Colonic mucosa (tissue), 4 donors: ENCODE measurements around the gene THADA. TPM values are rescaled to one million over a fixed set of nuclear protein-coding genes. Genes with fewer than 3 reads are reported as not detected.
A peak's percentile ranks its signal among the peaks of the same experiment; 100 is the strongest.

Experiments
- DNase-seq: peaks from one replicate; pipeline ENCODE4 v3.0.0-alpha.2; 2020
- H3K27ac ChIP-seq: fragments of 200-600 bp; one replicate; pipeline ENCODE4 v1.8.0; 2021
- H3K27me3 ChIP-seq: fragments of 200-600 bp; one replicate; pipeline ENCODE4 v1.8.0; 2021
- H3K36me3 ChIP-seq: fragments of 200-600 bp; one replicate; pipeline ENCODE4 v1.8.0; 2021
- H3K4me1 ChIP-seq: fragments of 200-600 bp; one replicate; pipeline ENCODE4 v1.8.0; 2021; ENCODE audit warnings: mild to moderate bottlenecking
- H3K4me3 ChIP-seq: fragments of 200-600 bp; one replicate; pipeline ENCODE4 v1.8.0; 2021
- H3K9ac ChIP-seq, 2 donors: one replicate each; pipeline ENCODE4 v1.7.0; 2013; ENCODE audit warnings: control low read depth in 2 of 2, low read depth in 2 of 2, low read length in 2 of 2
- H3K9me3 ChIP-seq: fragments of 200-600 bp; one replicate; pipeline ENCODE4 v1.8.0; 2021
- intact Hi-C: fragments of 100-400 bp; cut with DNase I; formaldehyde crosslinking; loops from one replicate; pipeline ENCODE4 v1.14.1; 2022
- total RNA-seq, 2 donors: library from RNA; stranded (reverse); fragmentation: NEBNext Ultra II Directional in 1 of 2; extraction: Animal tissue kit (Norgen Biotek cat#: 25700) in 1 of 2; gene quantifications; one replicate each; pipeline ENCODE4 v1.2.1, GENCODE V29; 2021
- TF ChIP-seq, protein P1 (sequence below): fragments of 200-600 bp; IDR thresholded peaks from one replicate; pipeline ENCODE4 v1.8.0; 2022; ENCODE audit warnings: antibody characterized with exemption, mild to moderate bottlenecking
- donor health status: healthy.
- donor health status: DM: no; HTN: no; CAD: no.
- donor health status: DM: no; HTN: no; CAD: no.

The THADA gene
- total RNA-seq, 2 donors from 2014 or later: 14.6 to 31.4 TPM

- no peaks in the 10 kb centered on the region for H3K36me3 ChIP-seq
- DNase-seq: no peak
- no peak overlapping the region for H3K9ac ChIP-seq
- H3K4me3 ChIP-seq: no peak overlapping the region
- TF ChIP-seq, protein P1, sequence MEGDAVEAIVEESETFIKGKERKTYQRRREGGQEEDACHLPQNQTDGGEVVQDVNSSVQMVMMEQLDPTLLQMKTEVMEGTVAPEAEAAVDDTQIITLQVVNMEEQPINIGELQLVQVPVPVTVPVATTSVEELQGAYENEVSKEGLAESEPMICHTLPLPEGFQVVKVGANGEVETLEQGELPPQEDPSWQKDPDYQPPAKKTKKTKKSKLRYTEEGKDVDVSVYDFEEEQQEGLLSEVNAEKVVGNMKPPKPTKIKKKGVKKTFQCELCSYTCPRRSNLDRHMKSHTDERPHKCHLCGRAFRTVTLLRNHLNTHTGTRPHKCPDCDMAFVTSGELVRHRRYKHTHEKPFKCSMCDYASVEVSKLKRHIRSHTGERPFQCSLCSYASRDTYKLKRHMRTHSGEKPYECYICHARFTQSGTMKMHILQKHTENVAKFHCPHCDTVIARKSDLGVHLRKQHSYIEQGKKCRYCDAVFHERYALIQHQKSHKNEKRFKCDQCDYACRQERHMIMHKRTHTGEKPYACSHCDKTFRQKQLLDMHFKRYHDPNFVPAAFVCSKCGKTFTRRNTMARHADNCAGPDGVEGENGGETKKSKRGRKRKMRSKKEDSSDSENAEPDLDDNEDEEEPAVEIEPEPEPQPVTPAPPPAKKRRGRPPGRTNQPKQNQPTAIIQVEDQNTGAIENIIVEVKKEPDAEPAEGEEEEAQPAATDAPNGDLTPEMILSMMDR: no peak
- intact Hi-C loops: no loop called here
- H3K27ac ChIP-seq: no peak overlapping the region
- no peaks in the 10 kb centered on the region for H3K9me3 ChIP-seq
- H3K4me1 ChIP-seq: no peaks in the 10 kb centered on the region
- no peaks in the 10 kb centered on the region for H3K27me3 ChIP-seq
Measured at GRCh38 chr2:43328133-43328532, 267.7 kb downstream of the THADA start.

- H3K36me3 ChIP-seq: no peaks in the 10 kb centered on the region
- TF ChIP-seq, protein P1: no peak
- intact Hi-C loops: no loop called here
- H3K27me3 ChIP-seq: no peaks in the 10 kb centered on the region
- no peak for DNase-seq
- no peak overlapping the region for H3K9ac ChIP-seq
- no peak overlapping the region for H3K4me3 ChIP-seq
- H3K27ac ChIP-seq: no peak overlapping the region
- no peaks in the 10 kb centered on the region for H3K4me1 ChIP-seq
- no peaks in the 10 kb centered on the region for H3K9me3 ChIP-seq
Measured at GRCh38 chr2:43327119-43327518, 268.7 kb downstream of the THADA start.

DNA sequence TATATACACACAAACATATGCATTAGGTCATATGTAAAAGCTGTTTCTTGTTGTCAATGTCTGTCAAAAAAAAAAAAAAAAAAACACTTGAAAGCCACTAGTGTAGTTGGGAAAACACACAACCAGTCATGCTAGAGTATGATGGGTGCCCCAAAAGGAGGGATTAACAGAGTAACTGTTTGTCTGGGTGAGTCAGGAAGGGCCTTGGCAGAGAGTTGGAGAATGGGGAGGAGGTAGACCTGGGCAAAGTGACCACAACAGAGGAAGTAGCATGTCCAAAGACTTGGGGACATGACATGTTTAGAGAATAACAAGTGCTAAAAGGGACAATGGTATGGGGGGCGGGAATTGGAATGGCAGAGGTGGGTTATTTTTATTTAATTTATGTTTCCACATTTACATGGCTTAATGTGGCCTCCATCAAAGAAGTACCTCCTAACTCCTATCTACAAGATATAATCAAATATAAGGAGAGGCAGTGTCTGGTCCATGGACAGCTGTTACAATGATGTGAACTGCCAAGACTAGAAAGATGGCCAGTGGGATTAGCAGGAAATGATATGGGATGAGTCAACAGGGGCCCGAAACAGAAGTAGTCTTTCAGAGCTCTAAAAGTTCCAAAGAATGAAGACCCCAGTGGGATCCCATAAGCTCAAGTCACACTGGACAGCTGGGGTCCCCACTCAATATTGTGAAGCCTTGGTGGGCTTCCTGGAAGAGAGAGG, 269.6 kb downstream of the THADA start:
- Histone ChIP-seq H3K27ac (no peak overlapping the region), H3K27me3 (no peaks in the 10 kb centered on the region), H3K9me3 (no peaks in the 10 kb centered on the region), H3K9ac (no peak overlapping the region), H3K36me3 (no peaks in the 10 kb centered on the region), H3K4me1 (no peaks in the 10 kb centered on the region), H3K4me3 (no peak overlapping the region)
- no peak for DNase-seq
- TF ChIP-seq, protein P1: no peak
- intact Hi-C loops: no loop called here

DNA sequence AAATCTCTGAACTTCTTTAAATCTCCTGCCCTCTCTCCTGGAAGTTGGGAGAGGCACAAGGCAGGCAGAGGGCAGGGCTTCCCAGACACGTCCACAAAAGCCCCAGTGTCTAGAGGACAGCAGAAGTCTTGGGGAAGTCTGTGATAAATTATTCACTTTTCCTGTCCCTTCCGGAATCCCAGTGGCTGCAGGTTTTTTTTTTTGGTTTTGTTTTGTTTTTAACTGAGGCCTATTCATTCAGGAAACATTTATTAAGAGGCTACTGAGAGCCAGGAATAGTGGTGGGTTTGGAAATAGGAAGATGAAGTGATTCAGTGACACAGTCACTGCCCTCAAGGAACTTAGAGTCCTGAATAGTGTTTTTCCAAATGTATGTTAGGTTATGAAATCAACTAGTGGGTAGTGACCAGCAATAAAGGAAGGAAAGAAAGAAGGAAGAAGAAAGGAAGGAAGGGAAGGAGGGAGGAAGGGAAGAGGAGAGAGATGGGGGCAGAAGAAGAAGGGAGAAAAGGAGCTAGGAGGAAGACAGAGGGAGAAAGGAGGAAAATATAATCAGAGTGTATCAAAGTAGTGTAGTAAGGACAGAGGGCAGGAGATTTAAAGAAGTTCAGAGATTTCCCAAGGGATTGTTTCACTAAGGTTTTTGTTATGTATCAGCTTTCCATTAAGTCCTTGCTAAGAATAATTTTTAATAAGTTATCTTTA, 270.6 kb downstream of the THADA start:
- H3K27me3 ChIP-seq: no peaks in the 10 kb centered on the region
- intact Hi-C loops: no loop called here
- no peaks in the 10 kb centered on the region for H3K36me3 ChIP-seq
- H3K4me3 ChIP-seq: no peak overlapping the region
- H3K4me1 ChIP-seq: no peaks in the 10 kb centered on the region
- H3K27ac ChIP-seq: peak overlapping the region; percentile 7
- DNase-seq: no peak
- TF ChIP-seq, protein P1: no peak
- H3K9me3 ChIP-seq: no peaks in the 10 kb centered on the region
- no peak overlapping the region for H3K9ac ChIP-seq

GRCh38 chr2:43324259-43325106, 271.4 kb downstream of the THADA start:
- intact Hi-C loops: no loop called here

More at GRCh38 chr2:43324259-43325106, 271.4 kb downstream of the THADA start:
- Histone ChIP-seq H3K27ac (peak overlapping the region; percentile 7), H3K36me3 (no peaks in the 10 kb centered on the region), H3K4me1 (no peaks in the 10 kb centered on the region), H3K9me3 (no peaks in the 10 kb centered on the region), H3K4me3 (no peak overlapping the region), H3K27me3 (no peaks in the 10 kb centered on the region), H3K9ac (no peak overlapping the region)
- DNase-seq: no peak
- TF ChIP-seq, protein P1: no peak
